Measurements from ENCODE around the gene CUBN.
A peak's percentile ranks its signal among the peaks of the same experiment; 100 is the strongest.

The CUBN gene

DNA sequence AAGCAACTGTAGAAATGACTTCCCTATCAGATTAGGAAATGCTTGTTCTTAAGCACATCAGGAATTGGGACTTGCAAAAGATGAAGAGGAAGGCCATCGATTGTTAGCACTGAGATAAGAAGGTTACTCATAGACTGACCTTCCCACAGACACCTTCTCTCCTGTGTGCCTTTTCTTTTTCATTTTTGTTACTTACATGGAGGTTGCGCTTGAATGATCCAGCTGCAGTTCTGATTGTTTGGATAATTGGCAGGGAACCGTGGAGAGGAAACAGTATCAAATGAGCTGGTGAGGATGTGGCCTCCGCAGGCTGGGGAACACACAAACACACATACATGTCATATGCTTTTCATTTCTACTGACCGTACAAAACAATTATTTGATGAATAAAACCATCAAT, 177.5 kb downstream of the CUBN start:
- DNase-seq (ENCODE audit: low read depth in 3 of 3): no peak

- DNase-seq (ENCODE audit: low read depth in 3 of 3): peak in 1 of 3 donors; percentile 12
These were observed 178.7 kb downstream of the CUBN start for GRCh38 chr10:16950656-16951601.

- DNase-seq (ENCODE audit: low read depth in 3 of 3): no peak
These were observed 179.8 kb downstream of the CUBN start for GRCh38 chr10:16949816-16950215.

- DNase-seq (ENCODE audit: low read depth in 3 of 3): no peak
These were observed 181.2 kb downstream of the CUBN start for GRCh38 chr10:16948361-16948760.

- DNase-seq (ENCODE audit: low read depth in 3 of 3): no peak
These were observed 182.5 kb downstream of the CUBN start for GRCh38 chr10:16947069-16947468.

- no peak for DNase-seq (ENCODE audit: low read depth in 3 of 3)
These were observed 184.0 kb downstream of the CUBN start for GRCh38 chr10:16945593-16945992.

GRCh38 chr10:16944986-16945385, 184.6 kb downstream of the CUBN start:
- no peak for DNase-seq (ENCODE audit: low read depth in 3 of 3)

DNA sequence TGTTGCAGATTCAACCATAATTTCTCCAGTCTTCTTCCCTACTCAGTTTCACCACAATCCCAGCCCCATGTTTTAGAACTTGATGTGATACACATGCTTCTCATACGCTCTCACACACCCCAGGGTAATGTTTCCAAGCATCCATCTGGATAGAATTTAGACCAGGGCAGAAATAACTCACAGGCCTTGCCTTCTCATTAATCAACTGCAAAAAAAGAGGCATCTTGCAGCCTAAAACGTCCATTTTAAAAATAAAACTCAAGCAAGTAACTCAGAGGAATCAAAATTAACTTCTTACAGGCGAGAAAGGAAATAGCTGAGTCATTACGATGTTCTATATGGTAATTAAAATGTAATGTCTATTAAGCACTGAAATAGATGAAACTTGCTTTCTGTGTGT, 185.2 kb downstream of the CUBN start:
- no peak for DNase-seq (ENCODE audit: low read depth in 3 of 3)

- DNase-seq (ENCODE audit: low read depth in 3 of 3): no peak
These were observed 186.0 kb downstream of the CUBN start for GRCh38 chr10:16943295-16944285.

DNA sequence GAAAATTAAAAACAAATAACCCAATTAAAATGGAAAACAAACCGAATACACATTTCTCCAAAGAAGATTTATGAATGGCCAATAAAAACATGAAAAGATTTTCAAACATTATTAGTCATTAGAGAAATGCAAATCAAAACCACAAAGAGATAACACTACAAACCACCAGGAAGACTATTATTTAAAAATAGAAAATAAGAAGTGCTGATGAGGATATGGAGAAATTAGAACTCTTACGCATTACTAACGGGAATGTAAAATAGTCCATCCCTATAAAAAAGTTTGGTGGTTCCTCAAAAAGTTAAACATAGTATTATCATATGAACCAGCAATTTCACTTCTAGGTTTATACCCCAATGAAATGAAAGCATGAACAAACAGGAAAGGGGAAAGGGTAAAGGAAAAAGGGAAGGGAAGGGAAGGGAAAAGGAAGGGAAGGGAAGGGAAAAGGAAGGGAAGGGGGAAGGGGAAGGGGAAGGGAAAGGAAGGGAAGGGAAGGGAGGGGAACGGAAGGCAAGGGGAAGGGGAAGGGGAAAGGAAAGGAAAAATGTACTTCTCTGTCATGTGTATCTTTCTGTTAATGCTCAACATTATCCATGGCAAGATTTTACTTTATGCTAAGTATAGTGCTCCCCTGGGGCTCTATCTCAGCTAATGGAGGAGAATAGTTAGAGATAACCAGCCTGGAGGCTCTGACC, 187.1 kb downstream of the CUBN start:
- DNase-seq (ENCODE audit: low read depth in 3 of 3): no peak

- no peak for DNase-seq (ENCODE audit: low read depth in 3 of 3)
These were observed 187.7 kb downstream of the CUBN start for GRCh38 chr10:16941870-16942269.

DNA sequence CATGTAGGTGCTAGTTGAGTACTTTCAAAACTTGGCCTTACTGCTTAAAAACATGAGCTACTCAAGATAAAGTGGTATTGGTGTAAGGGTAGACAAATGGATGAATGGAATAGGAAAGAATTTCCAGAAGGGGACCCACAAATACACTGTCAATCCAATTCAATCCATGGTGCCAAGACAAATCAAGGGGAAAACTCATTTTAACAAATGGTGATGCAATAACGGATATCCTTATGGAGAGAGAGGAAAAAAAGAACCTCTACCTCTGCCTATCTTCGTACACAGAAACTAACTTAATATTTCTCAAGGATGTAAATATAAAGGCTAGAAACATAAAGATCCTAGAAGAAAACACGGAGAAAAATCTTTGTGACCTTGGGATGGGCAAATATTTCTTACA, 188.5 kb downstream of the CUBN start:
- DNase-seq (ENCODE audit: low read depth in 3 of 3): no peak

DNA sequence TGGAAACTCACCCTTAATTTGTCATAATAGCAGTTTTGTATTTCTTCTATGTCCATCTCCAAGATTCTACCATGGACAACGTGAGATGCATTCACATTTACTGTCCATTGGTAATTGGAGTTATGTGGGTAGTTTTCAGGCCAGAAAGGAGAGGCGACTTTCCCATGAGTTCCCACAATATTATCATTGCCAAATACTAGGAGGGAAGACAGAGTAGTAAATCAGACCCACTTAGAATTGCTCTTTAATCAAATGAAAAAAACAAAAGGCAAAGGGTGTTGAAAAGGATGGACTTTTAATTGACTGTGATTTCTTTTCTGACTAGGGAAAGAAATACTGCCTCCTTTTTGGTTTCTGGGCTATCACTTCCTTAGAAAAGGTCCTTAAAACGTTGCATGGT, 190.7 kb downstream of the CUBN start:
- DNase-seq (ENCODE audit: low read depth in 3 of 3): no peak

DNA sequence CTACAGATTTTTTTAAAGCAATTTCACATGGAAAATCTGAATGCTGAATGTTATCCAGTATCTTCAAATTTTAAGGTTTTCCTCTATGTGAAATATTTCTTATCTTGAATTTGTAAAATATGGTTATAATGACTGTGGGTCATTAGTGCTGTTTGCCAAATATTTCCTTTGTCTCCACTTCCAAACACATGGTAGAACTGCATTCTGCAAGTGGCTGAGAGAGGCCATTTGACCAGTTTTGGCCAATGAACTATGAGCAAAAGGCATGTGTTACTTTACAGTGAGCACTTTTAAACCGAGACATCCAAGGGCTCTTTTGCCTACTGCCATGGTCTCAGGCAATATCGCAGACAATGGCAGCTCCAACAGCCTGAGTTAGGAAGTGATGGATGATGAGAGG, 195.2 kb downstream of the CUBN start:
- no peak for DNase-seq (ENCODE audit: low read depth in 3 of 3)

DNA sequence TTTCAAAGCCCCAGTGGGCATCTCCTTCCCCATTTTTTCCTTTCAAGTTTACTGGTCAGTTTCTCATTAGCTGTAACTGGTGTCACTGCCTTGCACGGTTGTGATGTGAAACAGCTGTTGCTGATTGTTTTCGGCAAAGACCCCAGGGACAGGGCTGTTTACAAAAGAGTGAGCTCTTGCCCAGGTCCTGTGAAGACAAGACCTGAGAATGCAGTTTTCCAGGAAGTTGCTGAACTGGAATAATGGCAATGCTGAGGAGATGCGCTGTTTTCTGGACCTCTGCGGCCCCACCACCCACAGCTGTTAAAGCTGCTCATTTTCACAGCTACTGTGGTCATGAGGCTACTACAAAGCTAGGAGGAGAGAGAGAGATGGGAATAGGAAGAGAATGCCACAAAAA, 195.8 kb downstream of the CUBN start:
- DNase-seq (ENCODE audit: low read depth in 3 of 3): no peak

GRCh38 chr10:16931930-16932329, 197.7 kb downstream of the CUBN start:
- DNase-seq (ENCODE audit: low read depth in 3 of 3): no peak

DNA sequence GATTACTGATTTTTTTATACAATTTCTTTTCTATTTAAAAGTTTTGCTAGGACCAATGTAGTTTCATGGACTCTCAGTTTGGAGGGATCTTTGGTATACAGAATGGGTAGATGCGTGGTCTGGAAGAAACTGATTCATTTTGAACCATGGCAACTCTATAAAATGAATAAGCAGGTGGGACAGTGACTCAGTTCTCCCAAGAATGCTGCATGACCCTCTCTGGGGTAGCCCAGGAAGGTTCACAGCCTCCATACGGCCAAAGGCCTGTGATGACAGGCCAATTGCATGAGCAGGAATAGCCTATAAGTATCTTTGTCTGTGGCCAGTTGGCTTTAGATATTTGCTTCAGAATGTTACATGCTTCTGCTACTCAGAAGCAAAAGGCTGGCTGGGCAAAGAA, 199.1 kb downstream of the CUBN start:
- no peak for DNase-seq (ENCODE audit: low read depth in 3 of 3)

DNA sequence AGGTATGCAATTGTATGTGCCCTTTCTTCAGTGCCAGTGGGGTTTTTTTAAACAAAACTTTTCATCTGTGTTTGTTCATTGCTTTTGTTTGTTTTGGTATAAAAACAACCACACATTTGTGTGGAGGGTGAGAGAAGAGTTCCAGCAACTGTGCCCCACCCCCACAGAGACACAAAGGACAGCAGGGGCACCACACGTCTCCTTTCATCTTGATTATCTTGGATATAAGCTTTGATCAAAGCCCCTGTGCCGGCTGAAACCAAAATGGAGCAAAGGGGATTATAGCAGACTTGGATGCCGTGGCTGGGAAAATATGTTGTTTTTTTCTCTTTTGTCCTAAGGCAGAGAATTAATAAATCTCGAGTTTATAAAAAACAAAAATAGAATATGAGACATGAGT, 200.5 kb downstream of the CUBN start:
- no peak for DNase-seq (ENCODE audit: low read depth in 3 of 3)

DNA sequence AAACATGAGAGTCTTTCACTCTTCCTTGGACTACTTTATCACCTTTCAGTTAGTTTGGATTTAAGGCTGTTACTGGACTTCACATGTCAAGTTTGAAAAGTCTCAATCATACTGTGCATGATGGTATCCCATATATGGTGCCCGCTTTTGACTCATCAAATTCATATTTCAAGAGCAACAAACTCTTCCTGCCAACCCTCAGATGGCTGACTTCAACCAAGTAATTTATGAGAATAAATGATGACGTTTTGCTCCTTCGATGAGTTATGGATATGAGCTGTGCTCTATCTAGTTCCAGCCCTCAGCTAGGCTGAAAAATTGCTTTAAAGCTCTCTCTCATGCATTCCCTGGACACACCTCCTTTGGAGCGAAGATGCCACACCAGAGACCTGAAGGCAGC, 202.1 kb downstream of the CUBN start:
- no peak for DNase-seq (ENCODE audit: low read depth in 3 of 3)

DNA sequence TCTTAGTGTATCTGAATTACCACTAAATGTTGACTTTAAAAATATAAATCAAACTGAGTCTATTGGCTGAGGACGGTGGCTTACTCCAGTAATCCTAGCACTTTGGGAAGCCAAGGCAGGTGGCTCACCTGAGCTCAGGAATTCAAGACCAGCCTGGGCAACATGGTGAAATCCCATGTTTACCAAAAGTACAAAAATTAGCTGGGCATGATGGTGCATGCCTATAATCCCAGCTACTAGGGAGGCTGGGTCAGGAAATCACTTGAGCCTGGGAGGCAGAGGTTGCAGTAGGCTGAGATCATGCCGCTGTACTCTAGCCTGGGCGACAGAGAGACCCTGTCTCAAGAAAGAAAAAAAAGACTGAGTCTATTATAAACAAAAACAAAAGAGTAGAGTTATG, 205.9 kb downstream of the CUBN start:
- DNase-seq (ENCODE audit: low read depth in 3 of 3): no peak

DNA sequence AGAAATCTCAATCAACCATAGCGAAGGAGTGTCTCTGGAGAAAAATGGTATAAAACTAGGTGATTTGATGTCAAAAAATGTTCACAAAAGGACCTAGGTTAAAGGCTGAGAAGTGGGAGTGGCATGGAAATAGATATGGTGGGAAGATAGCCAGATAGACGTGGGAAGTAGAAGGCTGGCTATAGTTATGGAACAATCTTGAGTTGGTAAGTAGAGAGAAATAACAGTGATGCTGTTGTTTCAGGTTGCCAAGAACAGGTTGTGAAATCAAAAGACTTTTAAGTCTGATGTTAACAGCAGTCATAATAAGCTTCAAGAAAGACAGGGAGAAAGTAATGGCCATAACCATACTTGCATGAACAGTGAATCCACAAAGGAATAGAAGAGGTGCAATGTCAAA, 206.3 kb downstream of the CUBN start:
- DNase-seq (ENCODE audit: low read depth in 3 of 3): no peak

All from stimulated activated CD4-positive, alpha-beta T cell treated with anti-CD3 and anti-CD28 coated beads, TNF-alpha, amount 100 ng/mL, for 48 hours (primary cell).